ENCODE data around the gene BMP8A. TPM values are rescaled to one million over a fixed set of nuclear protein-coding genes. Genes with fewer than 3 reads are reported as not detected.

Gene BMP8A
- total RNA-seq, 1 experiment from 2014 or later: 0.54 TPM

DNA sequence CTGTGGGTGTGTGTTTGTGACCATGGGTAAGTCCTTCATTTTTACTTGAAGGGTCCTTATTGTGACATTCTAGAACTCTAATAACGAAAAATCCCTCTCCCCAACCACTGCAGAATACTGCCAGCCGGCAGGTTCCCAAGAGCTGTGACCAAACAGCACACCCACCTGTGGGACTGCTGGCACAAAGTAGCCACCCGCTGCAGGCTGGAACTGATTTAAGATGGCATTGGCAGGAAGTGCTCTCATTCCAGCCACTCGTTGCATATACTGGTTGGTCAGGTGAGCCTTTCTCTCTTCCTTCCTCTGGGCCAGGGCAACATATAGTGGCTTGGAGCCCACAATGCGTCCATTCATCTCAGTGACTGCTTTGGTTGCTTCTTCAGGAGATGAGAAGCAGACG lies 73.5 kb downstream of the BMP8A start:
- H3K27me3 ChIP-seq (ENCODE audit: control insufficient read depth, insufficient read depth, low read length): no peaks in the 10 kb centered on the region
- in situ Hi-C loops (cut with HindIII; ENCODE audit: low pct_unique_long_range_greater_than_20kb, low sequenced_read_pairs) (no loop called here), intact Hi-C loops (cut with micrococcal nuclease; ENCODE audit: unreplicated experiment) (no loop called here)
- H3K27ac ChIP-seq (ENCODE audit: low read length): no peak overlapping the region
- no peak overlapping the region for H3K4me3 ChIP-seq (ENCODE audit: low read depth in 2 of 2, low read length in 2 of 2)
- H3K4me1 ChIP-seq (ENCODE audit: control insufficient read depth, insufficient read depth, low read length): no peaks in the 10 kb centered on the region
- ChIA-PET CTCF (no interaction called here), POLR2A (interaction anchor here (0.6 kb wide), 1 partner anchor 173 kb away, joined by 3 read pairs; no protein-coding TSS in a partner anchor)
- no peak for TF ChIP-seq TCF7L2 (IDR thresholded peaks at IDR 0.05; ENCODE audit: low read depth, low read length)
- TF ChIP-seq POLR2AphosphoS5 (IDR thresholded peaks at IDR 0.05; ENCODE audit: low read depth, low read length): no peak
- no peak for TF ChIP-seq SIN3A (IDR thresholded peaks at IDR 0.05; ENCODE audit: borderline replicate concordance, insufficient read depth, low read depth, low read length)
- TF ChIP-seq, protein P1, sequence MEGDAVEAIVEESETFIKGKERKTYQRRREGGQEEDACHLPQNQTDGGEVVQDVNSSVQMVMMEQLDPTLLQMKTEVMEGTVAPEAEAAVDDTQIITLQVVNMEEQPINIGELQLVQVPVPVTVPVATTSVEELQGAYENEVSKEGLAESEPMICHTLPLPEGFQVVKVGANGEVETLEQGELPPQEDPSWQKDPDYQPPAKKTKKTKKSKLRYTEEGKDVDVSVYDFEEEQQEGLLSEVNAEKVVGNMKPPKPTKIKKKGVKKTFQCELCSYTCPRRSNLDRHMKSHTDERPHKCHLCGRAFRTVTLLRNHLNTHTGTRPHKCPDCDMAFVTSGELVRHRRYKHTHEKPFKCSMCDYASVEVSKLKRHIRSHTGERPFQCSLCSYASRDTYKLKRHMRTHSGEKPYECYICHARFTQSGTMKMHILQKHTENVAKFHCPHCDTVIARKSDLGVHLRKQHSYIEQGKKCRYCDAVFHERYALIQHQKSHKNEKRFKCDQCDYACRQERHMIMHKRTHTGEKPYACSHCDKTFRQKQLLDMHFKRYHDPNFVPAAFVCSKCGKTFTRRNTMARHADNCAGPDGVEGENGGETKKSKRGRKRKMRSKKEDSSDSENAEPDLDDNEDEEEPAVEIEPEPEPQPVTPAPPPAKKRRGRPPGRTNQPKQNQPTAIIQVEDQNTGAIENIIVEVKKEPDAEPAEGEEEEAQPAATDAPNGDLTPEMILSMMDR (IDR thresholded peaks at IDR 0.05): no peak
- TF ChIP-seq, protein P2, sequence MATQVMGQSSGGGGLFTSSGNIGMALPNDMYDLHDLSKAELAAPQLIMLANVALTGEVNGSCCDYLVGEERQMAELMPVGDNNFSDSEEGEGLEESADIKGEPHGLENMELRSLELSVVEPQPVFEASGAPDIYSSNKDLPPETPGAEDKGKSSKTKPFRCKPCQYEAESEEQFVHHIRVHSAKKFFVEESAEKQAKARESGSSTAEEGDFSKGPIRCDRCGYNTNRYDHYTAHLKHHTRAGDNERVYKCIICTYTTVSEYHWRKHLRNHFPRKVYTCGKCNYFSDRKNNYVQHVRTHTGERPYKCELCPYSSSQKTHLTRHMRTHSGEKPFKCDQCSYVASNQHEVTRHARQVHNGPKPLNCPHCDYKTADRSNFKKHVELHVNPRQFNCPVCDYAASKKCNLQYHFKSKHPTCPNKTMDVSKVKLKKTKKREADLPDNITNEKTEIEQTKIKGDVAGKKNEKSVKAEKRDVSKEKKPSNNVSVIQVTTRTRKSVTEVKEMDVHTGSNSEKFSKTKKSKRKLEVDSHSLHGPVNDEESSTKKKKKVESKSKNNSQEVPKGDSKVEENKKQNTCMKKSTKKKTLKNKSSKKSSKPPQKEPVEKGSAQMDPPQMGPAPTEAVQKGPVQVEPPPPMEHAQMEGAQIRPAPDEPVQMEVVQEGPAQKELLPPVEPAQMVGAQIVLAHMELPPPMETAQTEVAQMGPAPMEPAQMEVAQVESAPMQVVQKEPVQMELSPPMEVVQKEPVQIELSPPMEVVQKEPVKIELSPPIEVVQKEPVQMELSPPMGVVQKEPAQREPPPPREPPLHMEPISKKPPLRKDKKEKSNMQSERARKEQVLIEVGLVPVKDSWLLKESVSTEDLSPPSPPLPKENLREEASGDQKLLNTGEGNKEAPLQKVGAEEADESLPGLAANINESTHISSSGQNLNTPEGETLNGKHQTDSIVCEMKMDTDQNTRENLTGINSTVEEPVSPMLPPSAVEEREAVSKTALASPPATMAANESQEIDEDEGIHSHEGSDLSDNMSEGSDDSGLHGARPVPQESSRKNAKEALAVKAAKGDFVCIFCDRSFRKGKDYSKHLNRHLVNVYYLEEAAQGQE (IDR thresholded peaks at IDR 0.05; ENCODE audit: insufficient read depth in 1 of 2, low read depth in 2 of 2, low read length in 1 of 2): no peak
- BruUV-seq (replicated peaks): no TSS peak
- peaks cover 84% of the 10 kb centered on the region for H3K36me3 ChIP-seq (ENCODE audit: control insufficient read depth, insufficient read depth, low read length)
- no peak for ATAC-seq
- no peaks in the 10 kb centered on the region for H3K9me3 ChIP-seq (ENCODE audit: control insufficient read depth, insufficient read depth, low read depth, low read length)
- DNase-seq (ENCODE audit: low read depth, low spot score): no peak

- BruUV-seq (replicated peaks): no TSS peak
- in situ Hi-C loops (cut with HindIII; ENCODE audit: low pct_unique_long_range_greater_than_20kb, low sequenced_read_pairs): no loop called here
- H3K36me3 ChIP-seq (ENCODE audit: control insufficient read depth, insufficient read depth, low read length): peaks cover 82% of the 10 kb centered on the region
- H3K4me1 ChIP-seq (ENCODE audit: control insufficient read depth, insufficient read depth, low read length): no peaks in the 10 kb centered on the region
- TF ChIP-seq, protein P1 (IDR thresholded peaks at IDR 0.05): no peak
- no peak overlapping the region for H3K4me3 ChIP-seq (ENCODE audit: low read depth in 2 of 2, low read length in 2 of 2)
- ATAC-seq: no peak
- no peaks in the 10 kb centered on the region for H3K27me3 ChIP-seq (ENCODE audit: control insufficient read depth, insufficient read depth, low read length)
- no peak for DNase-seq (ENCODE audit: low read depth, low spot score)
- no peaks in the 10 kb centered on the region for H3K9me3 ChIP-seq (ENCODE audit: control insufficient read depth, insufficient read depth, low read depth, low read length)
- POLR2A ChIA-PET: no interaction called here
- CTCF ChIA-PET: no interaction called here
- intact Hi-C loops (cut with micrococcal nuclease; ENCODE audit: unreplicated experiment): no loop called here
- no peak overlapping the region for H3K27ac ChIP-seq (ENCODE audit: low read length)
Measured at GRCh38 chr1:39566441-39567137, 75.2 kb downstream of the BMP8A start.

Measured in Panc1 (cell line).